Uterus (tissue), 4 donors: ENCODE results near the gene LNPK. TPM values are rescaled to one million over a fixed set of nuclear protein-coding genes. Genes with fewer than 3 reads are reported as not detected.

ENCODE experiments used
- DNase-seq, 2 donors: peaks; one replicate each; pipeline ENCODE4 v3.0.0-alpha.2; 2019 to 2020
- H3K27ac ChIP-seq, 2 donors: fragments of 200-600 bp; sonication (generic); 1 replicate in 1 of 2; 2 replicates in 1 of 2; pipeline ENCODE4 v1.5.1; 2016 to 2018
- H3K27me3 ChIP-seq, 2 donors: fragments of 200-600 bp; sonication (generic); one replicate each; pipeline ENCODE4 v1.5.1; 2018 to 2019; ENCODE audit warnings: control low read depth in 1 of 2
- H3K36me3 ChIP-seq, 2 donors: fragments of 200-600 bp; sonication (generic); one replicate each; pipeline ENCODE4 v1.5.1; 2019; ENCODE audit warnings: control low read depth in 1 of 2
- H3K4me1 ChIP-seq, 2 donors: fragments of 200-600 bp; sonication (generic); one replicate each; pipeline ENCODE4 v1.5.1; 2018 to 2019; ENCODE audit warnings: control low read depth in 1 of 2
- H3K4me3 ChIP-seq, 2 donors: fragments of 200-600 bp; sonication (generic); 1 replicate in 1 of 2; 2 replicates in 1 of 2; pipeline ENCODE4 v1.5.1; 2018 to 2019; ENCODE audit warnings: mild to moderate bottlenecking in 1 of 2
- H3K9me3 ChIP-seq, 2 donors: fragments of 200-600 bp; sonication (generic); one replicate each; pipeline ENCODE4 v1.5.1; 2019; ENCODE audit warnings: control low read depth in 1 of 2
- POLR2A ChIP-seq, 2 donors: fragments of 450-650 bp; IDR thresholded peaks; one replicate each; pipeline ENCODE4 v1.6.1; 2016; ENCODE audit warnings: antibody characterized with exemption in 2 of 2, mild to moderate bottlenecking in 1 of 2, moderate library complexity in 1 of 2
- intact Hi-C: fragments of 100-400 bp; cut with DNase I; formaldehyde crosslinking; loops from one replicate; pipeline ENCODE4 v1.15.1; 2023; ENCODE audit warnings: low total_unique reads
- total RNA-seq, 4 donors: library from RNA; depleted of rRNA in 3 of 4; stranded (reverse); fragments of >200 nt in 3 of 4; gene quantifications; one replicate each; pipeline versions ENCODE4 v1.1.0 to v1.2.4, GENCODE V29; 2014 to 2023
- TF ChIP-seq, protein P1 (sequence below), 4 experiments: fragments of 200-600 bp in 2 of 4; fragments of 450-650 bp in 2 of 4; sonication (generic) in 2 of 4; IDR thresholded peaks; one replicate each; pipeline ENCODE4 v1.5.1; 2016 to 2019; ENCODE audit warnings: antibody characterized with exemption in 4 of 4, mild to moderate bottlenecking in 2 of 4, moderate library complexity in 1 of 4
- donor health status: DM: yes; HTN: yes; CAD: no.

The LNPK gene
- total RNA-seq, 4 donors from 2014 or later = 5.1 to 66.4 (median 25.2) TPM

DNA sequence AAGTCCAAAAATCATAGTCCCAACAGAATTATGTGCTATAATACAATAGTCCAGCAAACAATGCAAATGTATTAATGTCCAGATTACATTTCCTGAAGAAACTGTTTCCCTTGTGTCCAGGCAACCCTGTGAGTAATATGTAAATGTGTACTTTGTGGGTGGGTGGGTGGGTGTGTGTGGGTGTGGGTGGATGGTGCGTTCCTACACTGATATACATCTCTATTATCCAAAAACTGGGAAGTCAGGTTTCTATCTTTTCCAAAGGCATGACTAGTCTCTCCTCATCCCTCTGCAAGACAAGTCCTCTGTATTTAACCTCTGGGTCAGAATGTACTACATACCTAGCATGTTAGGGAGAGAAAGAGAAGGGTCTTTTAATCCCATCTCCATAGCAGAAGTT lies 71.6 kb downstream of the LNPK start:
- H3K4me3 ChIP-seq = no peak overlapping the region
- no peak overlapping the region for H3K27ac ChIP-seq
- H3K36me3 ChIP-seq = peaks cover 0 to 3% of the 10 kb centered on the region in 2 donors
- DNase-seq = no peak
- no peaks in the 10 kb centered on the region for H3K27me3 ChIP-seq
- no peaks in the 10 kb centered on the region for H3K9me3 ChIP-seq
- intact Hi-C loops = no loop called here
- no peaks in the 10 kb centered on the region for H3K4me1 ChIP-seq
- TF ChIP-seq POLR2A (IDR thresholded peaks at IDR 0.05) = no peak
- TF ChIP-seq, protein P1, sequence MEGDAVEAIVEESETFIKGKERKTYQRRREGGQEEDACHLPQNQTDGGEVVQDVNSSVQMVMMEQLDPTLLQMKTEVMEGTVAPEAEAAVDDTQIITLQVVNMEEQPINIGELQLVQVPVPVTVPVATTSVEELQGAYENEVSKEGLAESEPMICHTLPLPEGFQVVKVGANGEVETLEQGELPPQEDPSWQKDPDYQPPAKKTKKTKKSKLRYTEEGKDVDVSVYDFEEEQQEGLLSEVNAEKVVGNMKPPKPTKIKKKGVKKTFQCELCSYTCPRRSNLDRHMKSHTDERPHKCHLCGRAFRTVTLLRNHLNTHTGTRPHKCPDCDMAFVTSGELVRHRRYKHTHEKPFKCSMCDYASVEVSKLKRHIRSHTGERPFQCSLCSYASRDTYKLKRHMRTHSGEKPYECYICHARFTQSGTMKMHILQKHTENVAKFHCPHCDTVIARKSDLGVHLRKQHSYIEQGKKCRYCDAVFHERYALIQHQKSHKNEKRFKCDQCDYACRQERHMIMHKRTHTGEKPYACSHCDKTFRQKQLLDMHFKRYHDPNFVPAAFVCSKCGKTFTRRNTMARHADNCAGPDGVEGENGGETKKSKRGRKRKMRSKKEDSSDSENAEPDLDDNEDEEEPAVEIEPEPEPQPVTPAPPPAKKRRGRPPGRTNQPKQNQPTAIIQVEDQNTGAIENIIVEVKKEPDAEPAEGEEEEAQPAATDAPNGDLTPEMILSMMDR (IDR thresholded peaks at IDR 0.05) = no peak

DNA sequence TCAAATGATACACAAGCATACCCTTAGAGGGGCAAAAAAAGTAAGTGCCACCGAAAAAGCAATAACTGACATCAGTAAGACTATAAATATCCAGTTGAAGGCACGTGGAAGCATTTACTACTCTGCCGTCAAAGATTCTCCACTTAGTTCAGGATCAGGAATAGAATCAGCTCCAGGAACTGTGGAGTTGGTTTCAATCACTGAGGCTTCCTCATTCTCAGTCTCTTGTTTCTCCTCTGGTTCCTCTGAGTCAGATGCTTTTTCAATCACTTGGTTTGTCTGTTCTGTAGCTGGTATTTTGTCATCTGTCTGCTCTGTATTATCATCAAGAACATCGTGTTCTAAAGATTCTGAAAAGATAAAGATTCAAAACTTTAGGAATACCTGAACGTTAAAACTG lies 72.2 kb downstream of the LNPK start:
- H3K27ac ChIP-seq = no peak overlapping the region
- peaks cover 0 to 3% of the 10 kb centered on the region in 2 donors for H3K36me3 ChIP-seq
- no peak for DNase-seq
- H3K4me1 ChIP-seq = no peaks in the 10 kb centered on the region
- intact Hi-C loops = no loop called here
- H3K9me3 ChIP-seq = no peaks in the 10 kb centered on the region
- no peaks in the 10 kb centered on the region for H3K27me3 ChIP-seq
- TF ChIP-seq, protein P1 (IDR thresholded peaks at IDR 0.05) = no peak
- no peak for TF ChIP-seq POLR2A (IDR thresholded peaks at IDR 0.05)
- no peak overlapping the region for H3K4me3 ChIP-seq

DNA sequence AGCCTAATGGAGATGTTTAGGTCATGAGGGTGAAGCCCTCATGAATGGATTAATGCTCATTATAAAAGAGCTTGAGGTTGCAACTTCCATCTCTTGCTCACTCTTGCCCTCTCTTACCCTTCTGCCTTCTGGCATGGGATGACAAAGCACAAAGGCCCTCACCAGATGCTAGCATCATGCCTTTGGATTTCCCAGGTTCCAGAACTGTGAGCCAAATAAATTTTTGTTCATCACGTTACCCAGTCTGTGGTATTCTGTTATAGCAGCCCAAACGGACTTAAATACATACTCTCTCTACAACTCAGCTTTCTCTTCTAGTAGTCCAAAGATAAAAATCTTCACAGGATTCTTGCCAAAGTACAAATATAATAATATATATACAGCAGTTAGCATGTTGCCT lies 75.8 kb downstream of the LNPK start:
- no peak for TF ChIP-seq POLR2A (IDR thresholded peaks at IDR 0.05)
- TF ChIP-seq, protein P1 (IDR thresholded peaks at IDR 0.05) = no peak
- H3K9me3 ChIP-seq = no peaks in the 10 kb centered on the region
- H3K36me3 ChIP-seq = no peaks in the 10 kb centered on the region
- H3K27me3 ChIP-seq = no peaks in the 10 kb centered on the region
- no peak overlapping the region for H3K4me3 ChIP-seq
- intact Hi-C loops = no loop called here
- no peak overlapping the region for H3K27ac ChIP-seq
- DNase-seq = no peak
- no peaks in the 10 kb centered on the region for H3K4me1 ChIP-seq

DNA sequence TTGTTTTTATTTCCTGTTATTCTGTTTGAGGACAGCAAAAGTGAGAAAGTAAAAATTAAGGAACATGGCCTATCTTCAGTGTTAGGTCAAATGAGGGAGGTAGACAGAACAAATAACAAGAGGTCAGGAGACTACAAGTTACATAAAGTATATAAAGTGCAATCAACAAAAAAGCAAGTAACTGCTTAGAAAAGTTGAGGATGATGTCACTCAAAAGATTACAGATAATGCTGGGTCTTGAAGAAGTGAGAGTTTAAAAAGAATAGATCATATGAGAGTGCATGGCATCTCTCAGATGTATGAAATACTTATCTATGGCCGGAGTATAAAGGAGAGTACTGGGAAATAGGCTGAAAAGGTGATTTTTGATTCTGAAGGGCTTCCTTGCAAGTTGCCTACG lies 79.9 kb downstream of the LNPK start:
- Histone ChIP-seq H3K27me3 (no peaks in the 10 kb centered on the region), H3K9me3 (no peaks in the 10 kb centered on the region), H3K36me3 (no peaks in the 10 kb centered on the region), H3K27ac (no peak overlapping the region), H3K4me1 (no peaks in the 10 kb centered on the region), H3K4me3 (no peak overlapping the region)
- intact Hi-C loops = no loop called here
- TF ChIP-seq, protein P1 (IDR thresholded peaks at IDR 0.05) = no peak
- TF ChIP-seq POLR2A (IDR thresholded peaks at IDR 0.05) = no peak
- no peak for DNase-seq

DNA sequence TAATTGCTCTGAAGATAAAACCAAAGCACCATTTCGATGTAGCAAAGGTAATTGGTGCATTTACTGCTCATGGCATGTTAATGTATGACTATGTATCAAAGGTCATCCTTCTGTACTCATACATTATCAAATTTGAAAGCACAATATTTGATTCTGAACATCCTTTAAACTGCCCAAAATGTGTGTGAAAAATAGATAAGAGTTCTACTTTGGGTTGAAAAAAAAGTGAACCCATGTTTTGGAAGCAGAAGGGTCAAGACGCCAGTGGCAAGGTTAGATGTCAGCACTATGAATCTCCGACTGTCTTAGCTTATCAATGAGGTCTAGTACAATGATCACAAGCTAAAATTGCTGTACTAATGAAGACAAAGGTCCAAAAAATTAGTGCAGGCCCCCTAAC lies 83.1 kb downstream of the LNPK start:
- Histone ChIP-seq H3K27me3 (no peaks in the 10 kb centered on the region), H3K4me3 (no peak overlapping the region), H3K27ac (no peak overlapping the region), H3K36me3 (no peaks in the 10 kb centered on the region), H3K9me3 (no peaks in the 10 kb centered on the region), H3K4me1 (no peaks in the 10 kb centered on the region)
- intact Hi-C loops = no loop called here
- DNase-seq = no peak
- TF ChIP-seq, protein P1 (IDR thresholded peaks at IDR 0.05) = no peak
